ENCODE results near the gene RSL24D1.

RSL24D1 gene

DNA sequence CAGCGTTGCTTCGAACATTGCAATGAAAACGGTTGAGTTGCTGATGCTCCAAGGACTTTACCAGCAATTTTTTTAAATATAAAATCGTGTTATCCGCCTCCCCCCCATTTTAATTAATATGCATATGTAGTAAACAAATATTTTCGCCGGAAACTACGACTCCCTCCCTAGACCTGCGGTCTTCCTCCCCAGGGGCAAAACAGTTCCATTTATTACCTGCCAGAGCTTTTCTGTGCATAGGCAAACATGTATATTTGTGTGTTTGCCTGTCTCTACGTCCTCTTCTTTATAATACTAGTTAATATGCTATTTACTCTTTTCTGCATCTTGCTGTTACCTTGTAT is 593 bp upstream of the RSL24D1 start:
- Histone ChIP-seq H3K27ac (ENCODE audit: low read depth, low read length) (peak overlapping the region; percentile 96), H2AFZ (ENCODE audit: low read depth, low read length, severe bottlenecking) (peak overlapping the region; percentile 94), H3K9ac (ENCODE audit: low read length) (peak overlapping the region; percentile 79), H3K4me3 (ENCODE audit: insufficient read depth, low read length, poor library complexity, severe bottlenecking) (peak overlapping the region; percentile 66), H3K36me3 (ENCODE audit: low read length) (peaks cover 14% of the 10 kb centered on the region), H3K4me2 (ENCODE audit: low read depth, low read length, poor library complexity, severe bottlenecking) (peak overlapping the region; percentile 97), H3K27me3 (ENCODE audit: low read length) (no peaks in the 10 kb centered on the region), H3K9me2 (replicated peaks; ENCODE audit: insufficient read depth, low read length) (no peaks in the 10 kb centered on the region), H3F3A (ENCODE audit: insufficient read depth) (peaks cover 10% of the 10 kb centered on the region), H4K20me1 (ENCODE audit: low read depth, low read length) (peaks cover 26% of the 10 kb centered on the region; the same call in 1 of the 2 replicates), H3K9me3 (ENCODE audit: insufficient read depth, low read length) (peaks cover 9% of the 10 kb centered on the region; the same call in 1 of the 2 replicates), H3K79me2 (ENCODE audit: insufficient read depth, low read length) (peaks cover 44% of the 10 kb centered on the region)
- TF ChIP-seq, protein P1, sequence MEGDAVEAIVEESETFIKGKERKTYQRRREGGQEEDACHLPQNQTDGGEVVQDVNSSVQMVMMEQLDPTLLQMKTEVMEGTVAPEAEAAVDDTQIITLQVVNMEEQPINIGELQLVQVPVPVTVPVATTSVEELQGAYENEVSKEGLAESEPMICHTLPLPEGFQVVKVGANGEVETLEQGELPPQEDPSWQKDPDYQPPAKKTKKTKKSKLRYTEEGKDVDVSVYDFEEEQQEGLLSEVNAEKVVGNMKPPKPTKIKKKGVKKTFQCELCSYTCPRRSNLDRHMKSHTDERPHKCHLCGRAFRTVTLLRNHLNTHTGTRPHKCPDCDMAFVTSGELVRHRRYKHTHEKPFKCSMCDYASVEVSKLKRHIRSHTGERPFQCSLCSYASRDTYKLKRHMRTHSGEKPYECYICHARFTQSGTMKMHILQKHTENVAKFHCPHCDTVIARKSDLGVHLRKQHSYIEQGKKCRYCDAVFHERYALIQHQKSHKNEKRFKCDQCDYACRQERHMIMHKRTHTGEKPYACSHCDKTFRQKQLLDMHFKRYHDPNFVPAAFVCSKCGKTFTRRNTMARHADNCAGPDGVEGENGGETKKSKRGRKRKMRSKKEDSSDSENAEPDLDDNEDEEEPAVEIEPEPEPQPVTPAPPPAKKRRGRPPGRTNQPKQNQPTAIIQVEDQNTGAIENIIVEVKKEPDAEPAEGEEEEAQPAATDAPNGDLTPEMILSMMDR (IDR thresholded peaks at IDR 0.05; ENCODE audit: insufficient read depth, low read length, poor library complexity, severe bottlenecking) = no peak
- no peak for TF ChIP-seq EZH2phosphoT487 (conservative IDR thresholded peaks at IDR 0.05; ENCODE audit: low read length)

DNA sequence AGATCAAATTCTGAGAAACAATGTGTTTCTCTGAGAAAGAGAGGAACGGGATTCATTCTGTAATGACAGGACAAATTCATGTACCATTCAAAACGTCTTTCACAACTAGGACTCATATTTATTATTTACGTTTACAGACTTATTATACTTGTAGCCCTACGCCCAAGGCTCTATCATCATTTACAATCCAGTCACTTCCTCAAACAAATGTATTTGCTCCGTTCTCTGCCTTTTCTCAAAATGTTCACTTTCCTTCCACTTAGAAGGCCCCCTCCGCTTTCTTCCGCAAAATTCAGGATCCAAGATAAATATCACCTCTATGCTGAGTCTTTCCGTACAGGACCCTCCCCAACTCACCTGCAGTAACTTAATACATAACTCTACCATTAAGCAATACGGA is 745 bp downstream of the RSL24D1 start:
- H4K20me1 ChIP-seq (ENCODE audit: low read depth, low read length) = peaks cover 26% of the 10 kb centered on the region; the same call in 1 of the 2 replicates
- peak overlapping the region; percentile 79 for H3K9ac ChIP-seq (ENCODE audit: low read length)
- H2AFZ ChIP-seq (ENCODE audit: low read depth, low read length, severe bottlenecking) = peak overlapping the region; percentile 43
- H3K36me3 ChIP-seq (ENCODE audit: low read length) = peaks cover 28% of the 10 kb centered on the region
- no peaks in the 10 kb centered on the region for H3K9me2 ChIP-seq (replicated peaks; ENCODE audit: insufficient read depth, low read length)
- TF ChIP-seq EZH2phosphoT487 (conservative IDR thresholded peaks at IDR 0.05; ENCODE audit: low read length) = no peak
- TF ChIP-seq, protein P1 (IDR thresholded peaks at IDR 0.05; ENCODE audit: insufficient read depth, low read length, poor library complexity, severe bottlenecking) = no peak
- H3K79me2 ChIP-seq (ENCODE audit: insufficient read depth, low read length) = peaks cover 57% of the 10 kb centered on the region
- peaks cover 15% of the 10 kb centered on the region for H3F3A ChIP-seq (ENCODE audit: insufficient read depth)
- H3K27me3 ChIP-seq (ENCODE audit: low read length) = no peaks in the 10 kb centered on the region
- peaks cover 9% of the 10 kb centered on the region; the same call in 1 of the 2 replicates for H3K9me3 ChIP-seq (ENCODE audit: insufficient read depth, low read length)
- H3K4me2 ChIP-seq (ENCODE audit: low read depth, low read length, poor library complexity, severe bottlenecking) = peak overlapping the region; percentile 93
- peak overlapping the region; percentile 96 for H3K27ac ChIP-seq (ENCODE audit: low read depth, low read length)
- H3K4me3 ChIP-seq (ENCODE audit: insufficient read depth, low read length, poor library complexity, severe bottlenecking) = peak overlapping the region; percentile 86

DNA sequence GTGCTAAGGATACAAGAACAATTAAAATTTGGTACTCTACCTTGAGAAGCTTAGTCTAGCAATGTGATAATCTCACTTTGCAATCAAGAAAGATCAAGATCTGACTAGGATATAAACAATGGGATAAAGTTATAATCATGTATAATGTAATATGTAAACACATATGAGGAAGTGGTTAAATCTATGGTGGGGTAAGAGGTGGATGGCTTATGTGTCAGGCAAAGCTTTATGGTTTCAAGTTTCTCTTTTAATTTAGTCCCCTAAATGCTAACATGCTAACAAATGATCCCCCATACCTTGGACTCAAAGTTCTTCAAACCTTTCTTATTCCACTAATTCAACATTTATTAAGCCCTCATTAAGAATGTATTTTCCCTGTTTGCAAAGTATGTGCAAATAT is 2.5 kb downstream of the RSL24D1 start:
- Histone ChIP-seq H3K9me2 (replicated peaks; ENCODE audit: insufficient read depth, low read length) (no peaks in the 10 kb centered on the region), H3K4me2 (ENCODE audit: low read depth, low read length, poor library complexity, severe bottlenecking) (peak overlapping the region; percentile 93), H3K27ac (ENCODE audit: low read depth, low read length) (no peak overlapping the region), H4K20me1 (ENCODE audit: low read depth, low read length) (peaks cover 26% of the 10 kb centered on the region; the same call in 1 of the 2 replicates), H3K4me3 (ENCODE audit: insufficient read depth, low read length, poor library complexity, severe bottlenecking) (no peak overlapping the region), H3K27me3 (ENCODE audit: low read length) (no peaks in the 10 kb centered on the region), H3K36me3 (ENCODE audit: low read length) (peaks cover 39% of the 10 kb centered on the region), H3K79me2 (ENCODE audit: insufficient read depth, low read length) (peaks cover 74% of the 10 kb centered on the region), H2AFZ (ENCODE audit: low read depth, low read length, severe bottlenecking) (no peak overlapping the region), H3K9ac (ENCODE audit: low read length) (0 out of 2 replicates have a peak overlapping the region, but pooled peaks have one; percentile 79), H3F3A (ENCODE audit: insufficient read depth) (peaks cover 16% of the 10 kb centered on the region), H3K9me3 (ENCODE audit: insufficient read depth, low read length) (peaks cover 8% of the 10 kb centered on the region; the same call in 1 of the 2 replicates)
- TF ChIP-seq, protein P1 (IDR thresholded peaks at IDR 0.05; ENCODE audit: insufficient read depth, low read length, poor library complexity, severe bottlenecking) = no peak
- no peak for TF ChIP-seq EZH2phosphoT487 (conservative IDR thresholded peaks at IDR 0.05; ENCODE audit: low read length)
